Small intestine (tissue), 7 donors: ENCODE results near the gene FAM210A. TPM values are rescaled to one million over a fixed set of nuclear protein-coding genes. Genes with fewer than 3 reads are reported as not detected.

Source experiments
- DNase-seq, 2 donors: peaks; one replicate each; pipeline versions ENCODE4 v3.0.0 to v3.0.0-alpha.2; 2013
- FAIRE-seq: peaks from 2 replicates; lab custom pipeline; 2012; peaks lifted over from hg19 to GRCh38; lab: Jason Lieb, UNC
- H3K27ac ChIP-seq, 3 donors: one replicate each; pipeline ENCODE4 v1.5.1; 2013; ENCODE audit warnings: low read length in 2 of 3, mild to moderate bottlenecking in 2 of 3, control low read depth in 1 of 3, inconsistent platforms in 1 of 3, low read depth in 1 of 3, moderate library complexity in 1 of 3
- H3K27me3 ChIP-seq, 3 donors: one replicate each; pipeline ENCODE4 v1.6.1; 2013; ENCODE audit warnings: low read length in 3 of 3, inconsistent platforms in 1 of 3; ENCODE audit not compliant: control insufficient read depth in 3 of 3, insufficient read depth in 3 of 3
- H3K36me3 ChIP-seq, 3 donors: one replicate each; pipeline ENCODE4 v1.6.1; 2013; ENCODE audit warnings: low read length in 3 of 3, inconsistent platforms in 1 of 3, low read depth in 1 of 3, mild to moderate bottlenecking in 1 of 3, moderate library complexity in 1 of 3; ENCODE audit not compliant: control insufficient read depth in 3 of 3, insufficient read depth in 2 of 3
- H3K4me1 ChIP-seq, 3 donors: one replicate each; pipeline ENCODE4 v1.6.1; 2013; ENCODE audit warnings: low read length in 2 of 3, inconsistent platforms in 1 of 3, low read depth in 1 of 3, mild to moderate bottlenecking in 1 of 3, moderate library complexity in 1 of 3; ENCODE audit not compliant: control insufficient read depth in 3 of 3, insufficient read depth in 2 of 3
- H3K4me3 ChIP-seq, 3 donors: one replicate each; pipeline ENCODE4 v1.5.1; 2013; ENCODE audit warnings: low read length in 3 of 3, control low read depth in 1 of 3, inconsistent platforms in 1 of 3, low read depth in 1 of 3, mild to moderate bottlenecking in 1 of 3, moderate library complexity in 1 of 3
- H3K9me3 ChIP-seq, 2 donors: one replicate each; pipeline ENCODE4 v1.6.1; 2013; ENCODE audit warnings: low read depth in 1 of 2, low read length in 1 of 2; ENCODE audit not compliant: control insufficient read depth in 2 of 2, insufficient read depth in 1 of 2
- WGBS, 3 donors: extraction: QIAGEN DNeasy Blood & Tissue Kit; methylation state at CpG; one replicate each; pipeline ENCODE4 v1.1.7; 2013; 5-methylcytosine and 5-hydroxymethylcytosine counted together
- polyA plus RNA-seq, 4 donors: library from polyadenylated mRNA; stranded (reverse) in 3 of 4; unstranded in 1 of 4; fragments of 200-250 nt in 3 of 4; fragments of 120-200 nt in 1 of 4; gene quantifications; one replicate each; pipeline versions ENCODE4 v1.2.1 to v1.2.3, GENCODE V29; 2013
- donor health status: healthy with polysubstance abuse.
- donor health status: control.
- donor health status: control.
- donor health status: Bipolar disorder and iron deficiency.
- donor health status: healthy.

Gene FAM210A
- polyA plus RNA-seq, 4 donors = 4.3 to 18.1 (median 7.5) TPM

DNA sequence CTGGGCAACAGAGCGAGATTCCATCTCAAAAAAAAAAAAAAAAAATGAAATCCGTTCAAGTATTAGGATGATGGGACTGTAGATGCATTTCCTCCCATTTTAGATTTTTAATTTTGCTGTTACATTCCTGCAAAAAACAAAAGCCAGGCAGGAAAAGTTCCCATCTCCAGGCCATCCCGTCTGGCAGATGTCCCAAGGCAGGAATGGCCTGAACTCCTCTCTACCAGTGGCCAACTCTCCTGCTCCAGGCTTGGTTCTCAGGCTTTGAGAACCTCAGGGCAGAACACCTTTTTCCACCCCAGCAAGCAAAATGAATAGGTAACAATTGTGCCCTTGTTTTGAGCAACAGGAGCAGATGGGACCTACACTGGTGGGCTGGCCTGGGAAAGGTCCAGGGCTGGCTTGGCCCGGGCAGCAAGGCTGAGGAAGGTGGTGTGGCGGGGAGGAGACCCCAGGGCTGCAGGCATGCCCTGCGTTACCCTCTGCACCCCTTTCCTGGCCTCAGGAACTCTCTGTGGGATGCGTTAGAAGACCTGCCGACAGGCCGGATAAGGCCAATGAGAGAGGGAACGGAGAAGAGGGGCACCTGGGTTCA is 86.0 kb downstream of the FAM210A start:
- no peaks in the 10 kb centered on the region for H3K9me3 ChIP-seq
- 80 to 89% (median 84%) methylated on average over 10 of the region's 10 CpGs for WGBS, 3 donors

DNA sequence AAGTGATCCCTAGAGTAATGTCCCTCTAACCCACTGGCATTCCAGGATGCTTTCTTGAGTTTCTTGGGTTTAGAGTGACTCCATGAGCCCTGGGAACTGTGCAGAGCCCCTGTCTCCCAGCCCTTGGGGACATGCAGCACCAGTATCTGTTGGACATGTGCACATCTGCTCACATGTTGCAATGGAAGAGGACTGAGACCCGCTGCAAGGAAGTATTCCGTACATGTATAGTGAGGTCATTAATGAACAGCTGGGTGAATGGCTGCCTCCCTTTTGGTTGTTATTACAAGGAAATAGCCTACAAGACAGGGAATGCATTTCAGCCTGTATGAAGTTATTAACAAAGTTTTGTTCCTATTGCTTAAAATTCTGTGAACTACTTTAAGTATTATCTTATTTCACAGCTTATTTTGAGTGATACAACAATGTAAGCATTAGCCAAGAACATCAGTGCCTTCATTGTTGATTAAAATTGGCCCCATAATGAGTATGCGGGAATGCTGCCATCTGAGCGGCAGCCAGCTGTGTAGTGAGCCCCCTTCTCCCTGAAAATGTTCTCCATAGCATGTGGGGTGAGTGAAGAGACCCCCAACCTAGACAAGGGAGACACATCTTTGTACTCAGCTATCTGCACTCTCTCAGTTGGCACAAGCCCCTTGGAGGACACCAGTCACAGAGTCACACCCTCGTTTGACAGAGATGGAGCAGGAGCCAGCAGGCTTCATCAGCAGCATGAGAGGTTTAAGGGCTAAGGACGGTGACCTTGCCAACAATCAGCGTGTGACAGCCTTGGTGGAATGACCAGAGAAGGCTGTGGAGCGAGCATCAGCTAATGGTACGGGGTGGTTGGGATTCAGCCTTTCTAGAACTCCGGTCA is 87.4 kb downstream of the FAM210A start:
- Histone ChIP-seq H3K9me3 (no peaks in the 10 kb centered on the region), H3K27me3 (peaks cover 0 to 12% (median 0%) of the 10 kb centered on the region in 3 donors), H3K36me3 (peaks cover 0 to 2% (median 0%) of the 10 kb centered on the region in 3 donors), H3K27ac (no peak overlapping the region), H3K4me1 (no peaks in the 10 kb centered on the region), H3K4me3 (no peak overlapping the region)
- WGBS, 3 donors = 87 to 96% (median 96%) methylated on average over 10 of the region's 10 CpGs
- DNase-seq = no peak
- no peak for FAIRE-seq

More for the DNA sequence above, 86.0 kb downstream of the FAM210A start:
- Histone ChIP-seq H3K27ac (no peak overlapping the region), H3K4me3 (no peak overlapping the region), H3K27me3 (peaks cover 0 to 12% (median 0%) of the 10 kb centered on the region in 3 donors), H3K36me3 (peaks cover 0 to 6% (median 1%) of the 10 kb centered on the region in 3 donors), H3K4me1 (no peaks in the 10 kb centered on the region)
- FAIRE-seq = no peak
- DNase-seq = no peak

DNA sequence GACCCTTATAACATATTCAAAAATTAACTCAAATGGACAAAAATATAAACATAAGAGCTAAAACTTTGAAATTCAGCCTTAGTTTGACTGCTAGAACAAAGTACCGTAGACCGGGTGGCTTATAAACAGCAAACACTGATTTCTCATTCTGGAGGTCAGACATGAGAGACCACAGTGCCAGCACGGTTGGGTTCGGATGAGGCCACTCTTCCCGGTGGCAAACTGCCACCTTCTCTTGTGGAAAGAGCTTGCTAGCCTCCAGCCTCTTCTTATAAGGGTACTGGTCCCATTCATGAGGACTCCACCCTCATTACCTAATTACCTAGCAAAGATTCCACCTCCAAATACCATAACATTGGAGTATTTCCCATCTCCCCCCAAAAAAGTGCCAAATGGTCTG is 91.3 kb downstream of the FAM210A start:
- 83 to 98% (median 95%) methylated on average over 5 of the region's 5 CpGs for WGBS, 3 donors
- no peak overlapping the region for H3K4me3 ChIP-seq
- H3K27me3 ChIP-seq = no peaks in the 10 kb centered on the region
- FAIRE-seq (no peak), DNase-seq (no peak)
- H3K9me3 ChIP-seq = peaks cover 0 to 13% of the 10 kb centered on the region in 2 donors
- H3K4me1 ChIP-seq = no peaks in the 10 kb centered on the region
- peaks cover 0 to 2% (median 2%) of the 10 kb centered on the region in 3 donors for H3K36me3 ChIP-seq
- H3K27ac ChIP-seq = no peak overlapping the region

DNA sequence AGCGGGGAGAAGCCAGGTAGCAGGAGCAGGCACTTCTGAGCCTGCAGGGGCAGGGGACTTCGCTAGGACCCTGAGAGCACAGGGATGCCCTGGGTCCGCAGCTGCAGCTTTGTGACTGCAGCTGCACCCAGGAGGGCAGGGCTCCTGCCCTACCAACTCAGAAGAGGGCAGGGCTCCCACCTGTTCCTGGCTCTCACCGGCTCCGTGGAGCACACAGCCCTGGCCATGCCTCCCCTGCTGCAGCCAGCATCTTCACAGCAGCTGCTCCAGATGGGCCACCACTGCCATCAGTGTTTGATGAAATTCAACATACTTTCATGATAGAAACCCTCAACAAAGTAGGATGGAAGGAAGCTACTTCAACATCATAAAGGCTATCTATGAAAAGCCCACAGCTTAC is 92.7 kb downstream of the FAM210A start:
- WGBS, 3 donors = 94 to 96% (median 95%) methylated on average over 5 of the region's 5 CpGs
- Histone ChIP-seq H3K4me1 (no peaks in the 10 kb centered on the region), H3K27me3 (no peaks in the 10 kb centered on the region), H3K9me3 (peaks cover 0 to 13% of the 10 kb centered on the region in 2 donors), H3K4me3 (no peak overlapping the region), H3K27ac (no peak overlapping the region), H3K36me3 (peaks cover 0 to 2% (median 0%) of the 10 kb centered on the region in 3 donors)
- no peak for FAIRE-seq
- DNase-seq = no peak

DNA sequence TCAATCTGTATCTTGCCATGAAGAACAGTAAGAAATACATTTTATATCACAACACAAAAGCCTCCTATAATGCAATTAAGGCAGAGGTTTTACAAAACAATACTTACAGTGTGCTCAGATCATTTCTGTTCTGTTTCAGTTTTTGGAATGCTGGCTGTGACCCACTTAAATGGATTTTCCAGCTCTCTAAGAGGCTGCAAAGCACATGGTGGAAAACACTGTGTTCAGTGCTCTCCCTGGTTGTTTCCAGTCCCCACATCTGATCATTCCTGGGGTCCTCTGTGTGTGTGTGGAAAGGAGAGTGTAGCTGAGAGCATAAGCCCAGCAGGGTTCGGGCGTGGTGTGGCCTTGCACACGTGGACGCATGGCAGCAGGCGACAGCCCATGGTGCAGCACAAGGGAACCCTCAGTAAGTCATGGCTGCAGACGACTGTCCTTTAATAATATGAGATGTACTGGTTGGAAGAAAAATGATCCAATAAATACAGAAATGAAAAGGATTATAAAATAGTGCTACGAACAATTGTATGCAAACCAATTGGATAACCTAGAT is 95.6 kb downstream of the FAM210A start:
- Histone ChIP-seq H3K4me1 (no peaks in the 10 kb centered on the region), H3K4me3 (no peak overlapping the region), H3K27ac (no peak overlapping the region), H3K9me3 (peaks cover 0 to 13% of the 10 kb centered on the region in 2 donors), H3K27me3 (no peaks in the 10 kb centered on the region), H3K36me3 (peaks cover 0 to 2% (median 0%) of the 10 kb centered on the region in 3 donors)
- DNase-seq (no peak), FAIRE-seq (no peak)
- WGBS, 3 donors = 83 to 91% (median 89%) methylated on average over 7 of the region's 7 CpGs

DNA sequence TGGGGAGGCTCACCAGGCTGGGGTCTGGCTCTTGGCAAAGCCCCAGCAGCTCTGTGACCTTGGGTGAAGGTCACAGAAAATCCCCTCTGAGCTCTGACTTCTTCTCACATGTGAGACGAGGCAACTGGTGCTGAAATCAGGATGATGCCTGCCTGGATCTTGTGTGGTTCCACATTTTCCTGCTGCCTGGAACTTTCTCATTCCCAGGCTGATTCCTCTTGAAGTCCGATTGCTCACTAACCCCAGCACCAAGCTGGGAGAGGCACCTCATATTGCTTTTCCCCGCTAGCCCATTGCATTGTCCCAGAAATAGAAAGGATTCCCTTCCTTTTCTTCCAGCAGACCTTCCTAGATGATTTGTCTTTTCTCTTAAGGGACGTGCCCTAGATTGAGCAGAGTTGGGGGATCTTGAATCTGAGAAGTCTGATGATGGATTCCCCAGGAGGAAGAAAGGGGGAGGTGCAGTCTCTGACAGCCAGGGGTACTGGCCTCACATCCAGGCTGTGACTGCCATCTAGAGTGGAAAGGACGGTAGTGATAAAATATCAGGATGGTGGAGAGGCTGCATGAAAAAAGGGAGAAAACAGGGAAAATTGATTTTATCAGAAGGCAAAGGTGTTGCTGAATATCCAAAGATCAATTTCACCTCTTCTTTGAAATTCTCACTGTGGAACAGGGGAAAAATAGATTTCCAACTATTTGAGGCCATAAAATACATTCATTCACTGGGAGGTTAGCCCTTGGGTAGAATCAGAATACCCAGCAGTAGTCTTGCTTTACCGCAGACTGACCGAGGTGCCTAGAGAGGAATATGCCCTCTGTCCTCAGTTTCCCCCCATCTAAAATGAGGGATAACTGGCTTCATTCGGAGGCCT is 96.3 kb downstream of the FAM210A start:
- no peak for FAIRE-seq
- Histone ChIP-seq H3K27ac (no peak overlapping the region), H3K4me3 (no peak overlapping the region)

DNA sequence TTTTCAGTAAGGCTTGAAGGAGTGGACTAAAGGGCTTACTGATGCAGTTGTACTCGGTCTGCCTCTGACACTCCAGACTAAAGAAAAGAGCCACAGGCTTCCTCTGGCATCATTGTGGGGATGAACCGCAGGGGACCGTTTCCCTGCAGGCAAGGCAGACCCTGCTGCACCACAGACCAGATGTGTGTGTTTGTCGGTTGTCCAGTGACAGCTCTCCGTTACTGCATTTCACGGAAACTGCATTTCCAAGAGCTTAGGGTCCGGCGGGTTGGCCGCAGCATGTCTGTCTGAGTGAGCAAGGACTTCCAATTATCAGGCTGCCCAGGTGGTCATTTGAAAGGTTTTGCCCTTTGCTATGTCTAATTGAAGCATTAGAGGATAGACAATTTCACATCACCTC is 98.1 kb downstream of the FAM210A start:
- Histone ChIP-seq H3K27me3 (no peaks in the 10 kb centered on the region), H3K27ac (no peak overlapping the region), H3K4me3 (no peak overlapping the region), H3K9me3 (peaks cover 0 to 12% of the 10 kb centered on the region in 2 donors), H3K36me3 (peaks cover 0 to 2% (median 0%) of the 10 kb centered on the region in 3 donors), H3K4me1 (no peaks in the 10 kb centered on the region)
- FAIRE-seq (no peak), DNase-seq (no peak)
- 81 to 89% (median 84%) methylated on average over 9 of the region's 9 CpGs for WGBS, 3 donors

More for the DNA sequence above, 96.3 kb downstream of the FAM210A start:
- H3K27me3 ChIP-seq = no peaks in the 10 kb centered on the region
- 62 to 67% (median 66%) methylated on average over 8 of the region's 8 CpGs for WGBS, 3 donors
- no peaks in the 10 kb centered on the region for H3K4me1 ChIP-seq
- peaks cover 0 to 2% (median 0%) of the 10 kb centered on the region in 3 donors for H3K36me3 ChIP-seq
- DNase-seq = peak; percentile 50 to 66
- H3K9me3 ChIP-seq = peaks cover 0 to 13% of the 10 kb centered on the region in 2 donors
